Calu3 (cell line): ENCODE results near the gene GALNT14. TPM values are rescaled to one million over a fixed set of nuclear protein-coding genes. Genes with fewer than 3 reads are reported as not detected.

Source experiments
- BruUV-seq: library from RNA; stranded (reverse); fragments of 400-500 nt; replicated peaks from 2 replicates; lab custom pipeline; 2021; lab: Mats Ljungman, UMichigan
- CTCF ChIA-PET: fragments of 300-600 bp; sonication (Branson Sonifier 250); formaldehyde crosslinking; loops from one replicate; lab custom pipeline; 2022; ENCODE audit warnings: antibody characterized with exemption; lab: Charles Lee
- DNase-seq: peaks from one replicate; pipeline ENCODE4 v3.0.0; 2022
- H3K27ac Mint-ChIP-seq: one replicate; pipeline ENCODE4 v1.8.0; 2022; ENCODE audit warnings: mixed read lengths; ENCODE audit not compliant: unreplicated experiment
- H3K27me3 Mint-ChIP-seq: one replicate; pipeline ENCODE4 v1.8.0; 2022; ENCODE audit warnings: mixed read lengths; ENCODE audit not compliant: unreplicated experiment
- H3K36me3 Mint-ChIP-seq: one replicate; pipeline ENCODE4 v1.8.0; 2022; ENCODE audit warnings: mild to moderate bottlenecking, moderate library complexity, mixed read lengths; ENCODE audit not compliant: insufficient read depth, unreplicated experiment
- H3K4me1 Mint-ChIP-seq: one replicate; pipeline ENCODE4 v1.8.0; 2022; ENCODE audit warnings: mild to moderate bottlenecking, low read depth, mixed read lengths; ENCODE audit not compliant: unreplicated experiment
- H3K4me3 Mint-ChIP-seq: one replicate; pipeline ENCODE4 v1.8.0; 2022; ENCODE audit warnings: mild to moderate bottlenecking, low read depth, moderate library complexity, mixed read lengths; ENCODE audit not compliant: unreplicated experiment
- H3K9me3 Mint-ChIP-seq: one replicate; pipeline ENCODE4 v1.8.0; 2022; ENCODE audit warnings: low read depth, mixed read lengths; ENCODE audit not compliant: unreplicated experiment
- intact Hi-C: fragments of 100-400 bp; cut with micrococcal nuclease; formaldehyde crosslinking; loops from one replicate; pipeline ENCODE4 v1.10.0; 2022; ENCODE audit not compliant: unreplicated experiment
- total RNA-seq: library from RNA; stranded (reverse); gene quantifications from 2 replicates; pipeline ENCODE4 v1.2.3, GENCODE V29; 2022
- TF ChIP-seq, protein P1 (sequence below): fragments of 200-600 bp; IDR thresholded peaks from one replicate; pipeline ENCODE4 v1.8.0; 2022; ENCODE audit warnings: antibody characterized with exemption; ENCODE audit not compliant: unreplicated experiment

GALNT14 gene
- total RNA-seq, 1 experiment from 2014 or later = 61.9 TPM

DNA sequence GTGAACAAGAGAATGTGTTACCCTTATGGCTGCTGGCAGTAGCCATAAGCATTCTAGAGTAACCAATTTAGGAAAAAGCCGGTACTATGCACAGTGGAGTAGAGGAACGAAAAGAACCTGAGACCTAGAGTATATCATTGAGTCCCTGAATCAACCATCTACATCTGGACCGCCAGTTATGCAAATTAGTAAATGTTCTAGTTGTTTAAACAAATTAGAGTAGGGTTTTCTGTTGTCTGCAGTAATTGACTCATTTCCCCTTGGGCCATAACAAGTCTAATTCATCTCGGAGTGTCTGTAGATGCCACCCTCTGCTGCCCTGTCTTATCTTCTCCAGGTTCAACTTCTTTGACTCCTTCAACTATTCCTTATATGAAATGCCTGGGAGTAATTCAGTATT, 270.9 kb downstream of the GALNT14 start:
- intact Hi-C loops = no loop called here
- H3K9me3 Mint-ChIP-seq = no peaks in the 10 kb centered on the region
- TF ChIP-seq, protein P1, sequence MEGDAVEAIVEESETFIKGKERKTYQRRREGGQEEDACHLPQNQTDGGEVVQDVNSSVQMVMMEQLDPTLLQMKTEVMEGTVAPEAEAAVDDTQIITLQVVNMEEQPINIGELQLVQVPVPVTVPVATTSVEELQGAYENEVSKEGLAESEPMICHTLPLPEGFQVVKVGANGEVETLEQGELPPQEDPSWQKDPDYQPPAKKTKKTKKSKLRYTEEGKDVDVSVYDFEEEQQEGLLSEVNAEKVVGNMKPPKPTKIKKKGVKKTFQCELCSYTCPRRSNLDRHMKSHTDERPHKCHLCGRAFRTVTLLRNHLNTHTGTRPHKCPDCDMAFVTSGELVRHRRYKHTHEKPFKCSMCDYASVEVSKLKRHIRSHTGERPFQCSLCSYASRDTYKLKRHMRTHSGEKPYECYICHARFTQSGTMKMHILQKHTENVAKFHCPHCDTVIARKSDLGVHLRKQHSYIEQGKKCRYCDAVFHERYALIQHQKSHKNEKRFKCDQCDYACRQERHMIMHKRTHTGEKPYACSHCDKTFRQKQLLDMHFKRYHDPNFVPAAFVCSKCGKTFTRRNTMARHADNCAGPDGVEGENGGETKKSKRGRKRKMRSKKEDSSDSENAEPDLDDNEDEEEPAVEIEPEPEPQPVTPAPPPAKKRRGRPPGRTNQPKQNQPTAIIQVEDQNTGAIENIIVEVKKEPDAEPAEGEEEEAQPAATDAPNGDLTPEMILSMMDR = no peak
- no TSS peak for BruUV-seq
- H3K36me3 Mint-ChIP-seq = no peaks in the 10 kb centered on the region
- H3K4me1 Mint-ChIP-seq = peaks cover 7% of the 10 kb centered on the region
- CTCF ChIA-PET = no interaction called here
- DNase-seq = no peak
- no peak overlapping the region for H3K27ac Mint-ChIP-seq
- H3K27me3 Mint-ChIP-seq = peaks cover 21% of the 10 kb centered on the region
- H3K4me3 Mint-ChIP-seq = no peak overlapping the region

DNA sequence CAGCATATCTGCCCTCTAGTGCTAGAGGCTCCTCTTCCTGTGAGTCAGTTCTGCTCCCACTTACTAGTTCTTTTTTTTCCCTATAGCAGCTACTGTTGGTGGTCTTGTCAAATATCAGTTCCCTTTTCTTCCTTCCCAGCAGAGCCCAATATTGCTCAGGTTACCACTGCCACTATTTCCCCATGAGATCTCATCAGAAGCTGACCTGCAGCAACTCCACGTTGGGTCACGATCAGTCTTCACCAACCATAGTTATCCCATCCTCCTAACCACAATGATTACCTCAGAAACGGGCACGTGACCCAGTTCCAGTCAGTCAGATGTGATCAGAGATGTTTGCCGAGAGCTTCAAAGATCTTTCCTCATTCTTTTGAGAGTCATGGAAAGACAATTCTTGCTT, 271.3 kb downstream of the GALNT14 start:
- Mint-ChIP-seq H3K27me3 (peaks cover 17% of the 10 kb centered on the region), H3K27ac (no peak overlapping the region), H3K9me3 (no peaks in the 10 kb centered on the region), H3K36me3 (no peaks in the 10 kb centered on the region), H3K4me3 (no peak overlapping the region), H3K4me1 (peaks cover 3% of the 10 kb centered on the region)
- intact Hi-C loops = no loop called here
- DNase-seq = no peak
- CTCF ChIA-PET = no interaction called here
- TF ChIP-seq, protein P1 = no peak
- BruUV-seq = no TSS peak

DNA sequence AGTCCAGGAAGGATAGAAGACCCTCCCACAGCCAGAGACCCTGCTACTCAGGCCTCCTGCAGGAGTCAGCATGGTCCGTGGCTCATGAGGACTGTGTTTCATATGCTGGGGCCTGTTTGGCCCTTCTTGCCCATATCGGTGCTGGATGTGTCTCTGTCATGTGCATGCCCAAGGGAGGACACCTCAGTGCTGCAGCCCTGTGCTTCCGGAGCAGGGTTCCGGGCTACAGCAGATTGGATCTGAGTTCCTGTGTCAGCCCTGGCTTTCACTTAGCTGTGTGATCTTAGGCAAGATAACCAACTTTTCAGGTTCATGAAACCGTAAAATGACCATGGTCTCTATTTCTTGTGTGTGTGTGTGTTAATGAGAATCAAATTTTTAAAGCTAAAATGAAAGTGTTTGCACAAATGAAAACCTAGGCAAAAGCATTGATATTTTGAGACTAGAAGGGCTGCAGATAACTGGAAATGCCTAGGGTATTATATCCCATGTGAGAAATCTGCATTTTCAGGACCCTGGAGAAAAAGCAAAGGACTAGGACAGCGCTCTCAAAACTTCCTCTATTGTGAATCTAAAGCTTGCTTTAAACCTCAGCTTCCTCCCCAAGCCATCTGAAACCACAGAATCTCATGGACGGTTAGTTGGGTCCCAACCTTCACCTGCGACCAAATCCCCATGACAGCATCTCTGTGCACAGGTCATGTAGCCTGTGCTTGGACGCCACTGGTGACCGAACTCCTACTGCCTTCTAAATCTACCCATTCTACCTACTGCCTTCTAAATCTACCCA, 272.2 kb downstream of the GALNT14 start:
- Mint-ChIP-seq H3K4me1 (no peaks in the 10 kb centered on the region), H3K36me3 (no peaks in the 10 kb centered on the region), H3K4me3 (no peak overlapping the region), H3K27ac (no peak overlapping the region), H3K27me3 (peaks cover 12% of the 10 kb centered on the region), H3K9me3 (no peaks in the 10 kb centered on the region)
- no peak for DNase-seq
- BruUV-seq = no TSS peak
- TF ChIP-seq, protein P1 = no peak
- intact Hi-C loops = no loop called here
- CTCF ChIA-PET = interaction anchor here (2.5 to 2.7 kb wide), 2 partner anchors 154 to 304 kb away, joined by 7 to 10 read pairs; no protein-coding TSS in a partner anchor

DNA sequence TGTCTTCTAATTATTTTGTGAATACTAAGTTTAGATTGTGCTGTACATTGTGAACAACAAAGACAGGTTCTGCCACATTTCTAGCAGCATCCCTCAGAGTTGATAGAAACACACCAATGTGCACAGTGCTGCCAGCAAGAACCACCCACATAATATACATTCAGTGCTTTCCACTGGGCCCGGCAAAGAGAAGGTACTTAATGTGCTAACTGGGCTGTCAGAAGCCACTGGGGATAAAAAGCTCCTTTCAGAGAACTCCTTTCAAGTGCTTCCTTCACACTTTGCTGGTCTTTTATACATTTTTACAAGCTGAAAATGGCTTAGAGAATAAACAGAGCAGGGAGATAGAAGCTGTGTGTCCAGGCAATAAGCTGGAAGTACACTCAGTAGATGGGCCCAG, 273.0 kb downstream of the GALNT14 start:
- Mint-ChIP-seq H3K4me1 (no peaks in the 10 kb centered on the region), H3K27ac (no peak overlapping the region), H3K36me3 (no peaks in the 10 kb centered on the region), H3K27me3 (peaks cover 12% of the 10 kb centered on the region), H3K4me3 (no peak overlapping the region), H3K9me3 (no peaks in the 10 kb centered on the region)
- no TSS peak for BruUV-seq
- intact Hi-C loops = no loop called here
- CTCF ChIA-PET = interaction anchor here (2.5 to 2.7 kb wide), 2 partner anchors 153 to 305 kb away, joined by 7 to 10 read pairs; no protein-coding TSS in a partner anchor
- no peak for DNase-seq
- TF ChIP-seq, protein P1 = no peak
